A549 (cell line): ENCODE results near the gene ZNF597. TPM values are rescaled to one million over a fixed set of nuclear protein-coding genes. Genes with fewer than 3 reads are reported as not detected.

Experiments used
- ATAC-seq, 2 experiments: fragments of 200-7000 bp in 1 of 2; fragments of >200 bp in 1 of 2; cut with Nextera tagmentation in 1 of 2; cut with Tn5 transposase in 1 of 2; 3 replicates each; pipeline versions ENCODE4 v1.8.0 to v1.9.1; 2018 to 2020; ENCODE audit warnings: mild to moderate bottlenecking in 1 of 2, moderate library complexity in 1 of 2
- CTCF ChIA-PET: fragments of 300-600 bp; sonication (Branson Sonifier 250); formaldehyde crosslinking; extraction: SDS; loops from one replicate; lab custom pipeline; 2021; ENCODE audit warnings: antibody characterized with exemption, inconsistent platforms; lab: Yijun Ruan, JAX
- POLR2A ChIA-PET: fragments of 350-600 bp; formaldehyde crosslinking; extraction: SDS; loops from one replicate; lab custom pipeline; 2021; ENCODE audit warnings: antibody characterized with exemption, inconsistent platforms; lab: Yijun Ruan, JAX
- DNase-seq, 2 experiments: peaks; one replicate each; pipeline versions ENCODE4 v3.0.0 to v3.0.0-alpha.2; 2011 to 2016; ENCODE audit warnings: low read depth in 1 of 2, low spot score in 1 of 2
- FAIRE-seq: peaks from 2 replicates; lab custom pipeline; 2011; peaks lifted over from hg19 to GRCh38; lab: Jason Lieb, UNC
- H3K27ac ChIP-seq, 2 experiments: fragments of >200 bp; sonication (Bioruptor Twin); formaldehyde crosslinking; 3 replicates each; pipeline ENCODE4 v1.5.1; 2016 to 2017
- H3K4me1 ChIP-seq: fragments of >200 bp; sonication (Bioruptor Twin); formaldehyde crosslinking; 3 replicates; pipeline ENCODE4 v1.6.1; 2016
- H3K4me2 ChIP-seq: fragments of >200 bp; sonication (Bioruptor Twin); formaldehyde crosslinking; 3 replicates; pipeline ENCODE4 v1.6.1; 2016
- H3K4me3 ChIP-seq: fragments of >200 bp; sonication (Bioruptor Twin); formaldehyde crosslinking; 3 replicates; pipeline ENCODE4 v1.5.1; 2016
- H3K9me3 ChIP-seq: fragments of >200 bp; sonication (Bioruptor Twin); formaldehyde crosslinking; 3 replicates; pipeline ENCODE4 v1.6.1; 2016
- BHLHE40 ChIP-seq: IDR thresholded peaks from 2 replicates; pipeline ENCODE4 v1.6.1; 2012; ENCODE audit warnings: low read depth, low read length, inconsistent platforms
- CEBPB ChIP-seq, 2 experiments: fragments of >200 bp in 1 of 2; sonication (Bioruptor Twin) in 1 of 2; formaldehyde crosslinking in 1 of 2; IDR thresholded peaks; 2 replicates each; pipeline ENCODE4 v1.6.1; 2012 to 2016
- E2F6 ChIP-seq: IDR thresholded peaks from 2 replicates; pipeline ENCODE4 v1.6.1; 2012; ENCODE audit warnings: low read depth, borderline replicate concordance
- EHF ChIP-seq: fragments of 250-450 bp; sonication (Bioruptor Pico); IDR thresholded peaks from 2 replicates; pipeline ENCODE4 v1.5.0; 2020; ENCODE audit warnings: mild to moderate bottlenecking
- EP300 ChIP-seq, 2 experiments: fragments of >200 bp; sonication (Bioruptor Twin); formaldehyde crosslinking; IDR thresholded peaks; 2 replicates in 1 of 2; 3 replicates in 1 of 2; pipeline ENCODE4 v1.6.1; 2016 to 2017
- ESRRA ChIP-seq: fragments of 150-350 bp; IDR thresholded peaks from 2 replicates; pipeline ENCODE4 v1.6.1; 2014; ENCODE audit warnings: mild to moderate bottlenecking, low read length, borderline replicate concordance
- HES2 ChIP-seq: fragments of >200 bp; sonication (Bioruptor Twin); formaldehyde crosslinking; IDR thresholded peaks from 2 replicates; pipeline ENCODE4 v1.6.1; 2016
- HOXA7 ChIP-seq: fragments of 250-450 bp; sonication (Bioruptor Pico); IDR thresholded peaks from 2 replicates; pipeline ENCODE4 v1.5.0; 2020; ENCODE audit warnings: mild to moderate bottlenecking, moderate library complexity
- HOXB13 ChIP-seq: fragments of 250-450 bp; sonication (Bioruptor Pico); IDR thresholded peaks from 2 replicates; pipeline ENCODE4 v1.5.0; 2020; ENCODE audit warnings: low read depth, mild to moderate bottlenecking, moderate library complexity
- PBX3 ChIP-seq: IDR thresholded peaks from 2 replicates; pipeline ENCODE4 v1.6.1; 2012
- PHF8 ChIP-seq: fragments of 200-600 bp; sonication (generic); IDR thresholded peaks from 2 replicates; pipeline ENCODE4 v1.6.1; 2016; ENCODE audit warnings: low read depth, mild to moderate bottlenecking, antibody characterized with exemption, moderate library complexity, borderline replicate concordance
- POLR2AphosphoS2 ChIP-seq: conservative IDR thresholded peaks from 2 replicates; pipeline ENCODE4 v1.6.1; 2012; ENCODE audit warnings: low read length, improper control_type of control experiment, inconsistent platforms
- RARB ChIP-seq: fragments of 250-450 bp; sonication (Bioruptor Pico); IDR thresholded peaks from 2 replicates; pipeline ENCODE4 v1.8.0; 2021; ENCODE audit warnings: mild to moderate bottlenecking, moderate library complexity
- RNF2 ChIP-seq: fragments of 200-600 bp; sonication (generic); IDR thresholded peaks from 2 replicates; pipeline ENCODE4 v1.6.1; 2016; ENCODE audit warnings: low read depth, mild to moderate bottlenecking, antibody characterized with exemption, moderate library complexity, borderline replicate concordance
- SMC3 ChIP-seq: fragments of >200 bp; sonication (Bioruptor Twin); formaldehyde crosslinking; IDR thresholded peaks from 3 replicates; pipeline ENCODE4 v1.6.1; 2018; ENCODE audit warnings: inconsistent platforms
- TP53 ChIP-seq: fragments of 250-450 bp; sonication (Bioruptor Pico); IDR thresholded peaks from 2 replicates; pipeline ENCODE4 v1.5.0; 2021; ENCODE audit warnings: mild to moderate bottlenecking, moderate library complexity
- ZC3H11A ChIP-seq: fragments of 450-650 bp; IDR thresholded peaks from 2 replicates; pipeline ENCODE4 v1.6.1; 2014; ENCODE audit warnings: antibody characterized with exemption, mild to moderate bottlenecking
- WGBS: methylation state at CpG from one replicate; pipeline ENCODE4 v1.1.6; 2017; ENCODE audit errors: missing lambda C conversion rate; 5-methylcytosine and 5-hydroxymethylcytosine counted together
- polyA plus RNA-seq, 4 experiments: library from polyadenylated mRNA; depleted of rRNA in 3 of 4; stranded (reverse); fragments of >200 nt; fragmentation: RNase III in 1 of 4; extraction: RNeasy Plus Mini Kit Qiagen cat#74134 plus additional on column Dnase treatment in 1 of 4; gene quantifications; 2 replicates in 3 of 4; 3 replicates in 1 of 4; pipeline ENCODE4 v1.2.3, GENCODE V29; 2011 to 2017
- TF ChIP-seq, protein P1 (sequence below): fragments of 250-450 bp; sonication (Bioruptor Pico); IDR thresholded peaks from 2 replicates; pipeline ENCODE4 v1.5.0; 2020; ENCODE audit warnings: low read depth, mild to moderate bottlenecking, moderate library complexity
- TF ChIP-seq, protein P2 (sequence below): fragments of >200 bp; sonication (Bioruptor Twin); formaldehyde crosslinking; IDR thresholded peaks from 3 replicates; pipeline ENCODE4 v1.5.1; 2016
- TF ChIP-seq, protein P3 (sequence below): fragments of 150-350 bp; IDR thresholded peaks from 2 replicates; pipeline ENCODE4 v1.6.1; 2014; ENCODE audit warnings: low read depth, mild to moderate bottlenecking, low read length

Gene ZNF597
- polyA plus RNA-seq, 2 of the 4 experiments (the other 2 are of a cell fraction): 1.1 to 1.9 TPM

DNA sequence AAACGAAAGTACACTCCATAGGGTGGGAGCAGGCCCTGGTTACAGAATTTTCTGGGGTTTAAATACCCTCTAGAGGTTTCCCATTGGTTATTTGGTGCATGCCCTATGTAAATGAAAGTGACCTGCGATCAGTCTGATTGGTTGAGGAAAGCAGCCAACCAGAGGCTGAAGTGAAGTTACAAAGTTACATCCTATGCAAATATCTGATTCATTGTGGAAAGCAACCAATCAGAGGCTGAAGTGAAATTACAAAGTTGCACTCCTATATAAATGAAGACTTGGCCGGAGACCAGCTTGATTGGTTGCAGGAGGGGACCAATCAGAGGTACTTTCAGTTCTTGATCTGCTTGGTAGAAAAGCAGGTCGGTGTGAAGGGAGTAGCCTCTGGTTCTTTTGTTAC, 24.6 kb upstream of the ZNF597 start:
- TF ChIP-seq ESRRA (no peak), HOXB13 (no peak), POLR2AphosphoS2 (no peak), E2F6 (no peak), PBX3 (no peak), HOXA7 (CRISPR knock-in tag) (no peak), RARB (CRISPR knock-in tag) (no peak), RNF2 (no peak)
- TF ChIP-seq, protein P1, sequence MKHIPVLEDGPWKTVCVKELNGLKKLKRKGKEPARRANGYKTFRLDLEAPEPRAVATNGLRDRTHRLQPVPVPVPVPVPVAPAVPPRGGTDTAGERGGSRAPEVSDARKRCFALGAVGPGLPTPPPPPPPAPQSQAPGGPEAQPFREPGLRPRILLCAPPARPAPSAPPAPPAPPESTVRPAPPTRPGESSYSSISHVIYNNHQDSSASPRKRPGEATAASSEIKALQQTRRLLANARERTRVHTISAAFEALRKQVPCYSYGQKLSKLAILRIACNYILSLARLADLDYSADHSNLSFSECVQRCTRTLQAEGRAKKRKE (CRISPR knock-in tag): no peak
- TF ChIP-seq, protein P2, sequence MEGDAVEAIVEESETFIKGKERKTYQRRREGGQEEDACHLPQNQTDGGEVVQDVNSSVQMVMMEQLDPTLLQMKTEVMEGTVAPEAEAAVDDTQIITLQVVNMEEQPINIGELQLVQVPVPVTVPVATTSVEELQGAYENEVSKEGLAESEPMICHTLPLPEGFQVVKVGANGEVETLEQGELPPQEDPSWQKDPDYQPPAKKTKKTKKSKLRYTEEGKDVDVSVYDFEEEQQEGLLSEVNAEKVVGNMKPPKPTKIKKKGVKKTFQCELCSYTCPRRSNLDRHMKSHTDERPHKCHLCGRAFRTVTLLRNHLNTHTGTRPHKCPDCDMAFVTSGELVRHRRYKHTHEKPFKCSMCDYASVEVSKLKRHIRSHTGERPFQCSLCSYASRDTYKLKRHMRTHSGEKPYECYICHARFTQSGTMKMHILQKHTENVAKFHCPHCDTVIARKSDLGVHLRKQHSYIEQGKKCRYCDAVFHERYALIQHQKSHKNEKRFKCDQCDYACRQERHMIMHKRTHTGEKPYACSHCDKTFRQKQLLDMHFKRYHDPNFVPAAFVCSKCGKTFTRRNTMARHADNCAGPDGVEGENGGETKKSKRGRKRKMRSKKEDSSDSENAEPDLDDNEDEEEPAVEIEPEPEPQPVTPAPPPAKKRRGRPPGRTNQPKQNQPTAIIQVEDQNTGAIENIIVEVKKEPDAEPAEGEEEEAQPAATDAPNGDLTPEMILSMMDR: no peak
- no peak overlapping the region for H3K27ac ChIP-seq
- H3K4me1 ChIP-seq: no peaks in the 10 kb centered on the region
- ChIA-PET CTCF (interaction anchor here (0.6 to 1.1 kb wide), 3 partner anchors 14 to 170 kb away, joined by 3 read pairs; partner anchors contain the start of gene CLUAP1), POLR2A (no interaction called here)
- no peak overlapping the region for H3K4me2 ChIP-seq
- WGBS: 85% methylated on average over 4 of the region's 4 CpGs
- FAIRE-seq (no peak), ATAC-seq (peak in 1 of 2 experiments; percentile 44; a peak in 2 of 6 replicates), DNase-seq (no peak)
- H3K9me3 ChIP-seq: no peaks in the 10 kb centered on the region
- no peak overlapping the region for H3K4me3 ChIP-seq

GRCh38 chr16:3467182-3467581, 23.9 kb upstream of the ZNF597 start:
- Histone ChIP-seq H3K27ac (no peak overlapping the region), H3K4me1 (no peaks in the 10 kb centered on the region), H3K9me3 (no peaks in the 10 kb centered on the region), H3K4me2 (no peak overlapping the region), H3K4me3 (no peak overlapping the region)
- CTCF ChIA-PET: interaction anchor here (1.1 kb wide), 1 partner anchor 9 kb away, joined by 3 read pairs; no protein-coding TSS in a partner anchor
- WGBS: 93% methylated on average over 8 of the region's 8 CpGs
- POLR2A ChIA-PET: interaction anchor here (1.1 kb wide), 1 partner anchor 10 kb away, joined by 3 read pairs; no protein-coding TSS in a partner anchor
- TF ChIP-seq ZC3H11A: no peak
- TF ChIP-seq CEBPB (IDR thresholded peaks at IDR 0.05): no peak
- TF ChIP-seq TP53 (CRISPR knock-in tag): no peak
- no peak for TF ChIP-seq EP300 (IDR thresholded peaks at IDR 0.05)
- TF ChIP-seq PHF8: no peak
- no peak for TF ChIP-seq BHLHE40
- TF ChIP-seq, protein P3, sequence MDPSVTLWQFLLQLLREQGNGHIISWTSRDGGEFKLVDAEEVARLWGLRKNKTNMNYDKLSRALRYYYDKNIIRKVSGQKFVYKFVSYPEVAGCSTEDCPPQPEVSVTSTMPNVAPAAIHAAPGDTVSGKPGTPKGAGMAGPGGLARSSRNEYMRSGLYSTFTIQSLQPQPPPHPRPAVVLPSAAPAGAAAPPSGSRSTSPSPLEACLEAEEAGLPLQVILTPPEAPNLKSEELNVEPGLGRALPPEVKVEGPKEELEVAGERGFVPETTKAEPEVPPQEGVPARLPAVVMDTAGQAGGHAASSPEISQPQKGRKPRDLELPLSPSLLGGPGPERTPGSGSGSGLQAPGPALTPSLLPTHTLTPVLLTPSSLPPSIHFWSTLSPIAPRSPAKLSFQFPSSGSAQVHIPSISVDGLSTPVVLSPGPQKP: no peak
- no peak for TF ChIP-seq EHF (CRISPR knock-in tag)
- no peak for TF ChIP-seq SMC3
- TF ChIP-seq HES2: no peak
- ATAC-seq (no peak), DNase-seq (no peak), FAIRE-seq (no peak)
